ENCODE data around the gene GABRR3. TPM values are rescaled to one million over a fixed set of nuclear protein-coding genes. Genes with fewer than 3 reads are reported as not detected.

GABRR3 gene
- total and polyA plus RNA-seq, 2 experiments from 2014 or later = not detected

DNA sequence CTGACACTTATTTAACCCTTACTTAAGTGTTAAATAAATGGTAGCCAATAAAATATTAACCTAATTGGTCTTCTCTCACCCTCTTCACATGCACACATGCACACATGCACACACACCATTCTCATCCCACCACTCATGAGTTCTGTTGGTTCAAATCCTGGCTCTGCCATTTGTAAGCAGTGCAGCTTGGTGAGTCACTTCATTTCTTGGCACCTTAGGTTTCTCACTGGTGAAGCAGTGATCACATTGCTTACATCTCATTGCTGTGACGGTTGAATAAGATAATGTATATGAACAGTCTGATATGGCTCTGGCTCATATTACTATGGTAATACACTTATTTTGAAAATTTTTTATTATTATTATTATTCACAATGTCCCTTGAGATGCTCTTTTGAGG lies 96.7 kb downstream of the GABRR3 start:
- H3K27me3 ChIP-seq (ENCODE audit: insufficient read depth) = no peaks in the 10 kb centered on the region
- H3K4me1 ChIP-seq (ENCODE audit: insufficient read depth) = no peaks in the 10 kb centered on the region
- DNase-seq (ENCODE audit: low spot score) = no peak
- no peaks in the 10 kb centered on the region for H3K27me3 Mint-ChIP-seq (ENCODE audit: insufficient read depth, low read depth, poor library complexity)
- no peak overlapping the region for H2AFZ ChIP-seq
- H3K36me3 Mint-ChIP-seq (ENCODE audit: low read depth) = peaks cover 6% of the 10 kb centered on the region; the same call in 2 of the 3 replicates
- no peak overlapping the region for H3K4me3 ChIP-seq
- H3K36me3 ChIP-seq (ENCODE audit: insufficient read depth) = peaks cover 5% of the 10 kb centered on the region; the same call in 1 of the 2 replicates
- H3K79me2 ChIP-seq (replicated peaks; ENCODE audit: insufficient read depth) = no peaks in the 10 kb centered on the region
- H3K4me3 Mint-ChIP-seq = no peak overlapping the region
- H3F3A ChIP-seq (replicated peaks; ENCODE audit: low read depth) = no peaks in the 10 kb centered on the region
- TF ChIP-seq CREB1 (CRISPR knock-in tag; IDR thresholded peaks at IDR 0.05; ENCODE audit: low read depth) (no peak), ZNF114 (CRISPR knock-in tag; IDR thresholded peaks at IDR 0.05) (no peak), STAT1 (IDR thresholded peaks at IDR 0.05; ENCODE audit: unreplicated experiment) (no peak), NANOG (IDR thresholded peaks at IDR 0.05; ENCODE audit: borderline replicate concordance) (no peak)
- H3K9me2 ChIP-seq (ENCODE audit: insufficient read depth) = no peaks in the 10 kb centered on the region
- H3K4me1 Mint-ChIP-seq = no peaks in the 10 kb centered on the region
- H4K20me1 ChIP-seq (replicated peaks; ENCODE audit: insufficient read depth) = no peaks in the 10 kb centered on the region
- H3K4me2 ChIP-seq = no peak overlapping the region
- H3K27ac ChIP-seq (ENCODE audit: low read depth) = no peak overlapping the region
- no peak overlapping the region for H3K27ac Mint-ChIP-seq
- H3K9me3 Mint-ChIP-seq = no peaks in the 10 kb centered on the region; the same call in 2 of the 3 replicates
- no peak for ATAC-seq

- no peak overlapping the region for H3K4me2 ChIP-seq
- H3K9me3 Mint-ChIP-seq = no peaks in the 10 kb centered on the region; the same call in 2 of the 3 replicates
- no peaks in the 10 kb centered on the region for H3K27me3 Mint-ChIP-seq (ENCODE audit: insufficient read depth, low read depth, poor library complexity)
- no peaks in the 10 kb centered on the region for H4K20me1 ChIP-seq (replicated peaks; ENCODE audit: insufficient read depth)
- H3K27me3 ChIP-seq (ENCODE audit: insufficient read depth) = no peaks in the 10 kb centered on the region
- H3K79me2 ChIP-seq (replicated peaks; ENCODE audit: insufficient read depth) = no peaks in the 10 kb centered on the region
- H3K4me3 Mint-ChIP-seq = no peak overlapping the region
- DNase-seq (ENCODE audit: low spot score) = no peak
- H3K27ac Mint-ChIP-seq = no peak overlapping the region
- H3K4me3 ChIP-seq = no peak overlapping the region
- H2AFZ ChIP-seq = no peak overlapping the region
- peaks cover 3% of the 10 kb centered on the region; the same call in 2 of the 3 replicates for H3K36me3 Mint-ChIP-seq (ENCODE audit: low read depth)
- no peaks in the 10 kb centered on the region for H3F3A ChIP-seq (replicated peaks; ENCODE audit: low read depth)
- no peak overlapping the region for H3K27ac ChIP-seq (ENCODE audit: low read depth)
- no peak for ATAC-seq
- no peaks in the 10 kb centered on the region for H3K4me1 ChIP-seq (ENCODE audit: insufficient read depth)
- no peaks in the 10 kb centered on the region for H3K4me1 Mint-ChIP-seq
- H3K36me3 ChIP-seq (ENCODE audit: insufficient read depth) = peaks cover 5% of the 10 kb centered on the region; the same call in 1 of the 2 replicates
- H3K9me2 ChIP-seq (ENCODE audit: insufficient read depth) = no peaks in the 10 kb centered on the region
- TF ChIP-seq JUNB (IDR thresholded peaks at IDR 0.05; ENCODE audit: unreplicated experiment) = no peak
- TF ChIP-seq CTCF (conservative IDR thresholded peaks at IDR 0.05; ENCODE audit: low read depth in 2 of 2) = no peak
- no peak for TF ChIP-seq POLR2AphosphoS5 (IDR thresholded peaks at IDR 0.05; ENCODE audit: low read depth)
- no peak for TF ChIP-seq NANOG (IDR thresholded peaks at IDR 0.05; ENCODE audit: borderline replicate concordance)
- no peak for TF ChIP-seq REST (IDR thresholded peaks at IDR 0.05; ENCODE audit: unreplicated experiment)
- TF ChIP-seq EZH2phosphoT487 (IDR thresholded peaks at IDR 0.05; ENCODE audit: unreplicated experiment) = no peak
- TF ChIP-seq STAT1 (IDR thresholded peaks at IDR 0.05; ENCODE audit: unreplicated experiment) = no peak
- no peak for TF ChIP-seq EZH2 (IDR thresholded peaks at IDR 0.05; ENCODE audit: low read depth, unreplicated experiment)
- no peak for TF ChIP-seq ETS1 (IDR thresholded peaks at IDR 0.05)
- no peak for TF ChIP-seq ZNF114 (CRISPR knock-in tag; IDR thresholded peaks at IDR 0.05)
- TF ChIP-seq CREB1 (CRISPR knock-in tag; IDR thresholded peaks at IDR 0.05; ENCODE audit: low read depth) = no peak
- TF ChIP-seq ZNF331 (CRISPR knock-in tag; IDR thresholded peaks at IDR 0.05; ENCODE audit: low read depth) = no peak
Observed at GRCh38 chr3:97937205-97937604, 97.9 kb downstream of the GABRR3 start.

All from GM23338 (cell line).